ENCODE data around the gene ARID3A.
A peak's percentile ranks its signal among the peaks of the same experiment; 100 is the strongest.

ARID3A gene

DNA sequence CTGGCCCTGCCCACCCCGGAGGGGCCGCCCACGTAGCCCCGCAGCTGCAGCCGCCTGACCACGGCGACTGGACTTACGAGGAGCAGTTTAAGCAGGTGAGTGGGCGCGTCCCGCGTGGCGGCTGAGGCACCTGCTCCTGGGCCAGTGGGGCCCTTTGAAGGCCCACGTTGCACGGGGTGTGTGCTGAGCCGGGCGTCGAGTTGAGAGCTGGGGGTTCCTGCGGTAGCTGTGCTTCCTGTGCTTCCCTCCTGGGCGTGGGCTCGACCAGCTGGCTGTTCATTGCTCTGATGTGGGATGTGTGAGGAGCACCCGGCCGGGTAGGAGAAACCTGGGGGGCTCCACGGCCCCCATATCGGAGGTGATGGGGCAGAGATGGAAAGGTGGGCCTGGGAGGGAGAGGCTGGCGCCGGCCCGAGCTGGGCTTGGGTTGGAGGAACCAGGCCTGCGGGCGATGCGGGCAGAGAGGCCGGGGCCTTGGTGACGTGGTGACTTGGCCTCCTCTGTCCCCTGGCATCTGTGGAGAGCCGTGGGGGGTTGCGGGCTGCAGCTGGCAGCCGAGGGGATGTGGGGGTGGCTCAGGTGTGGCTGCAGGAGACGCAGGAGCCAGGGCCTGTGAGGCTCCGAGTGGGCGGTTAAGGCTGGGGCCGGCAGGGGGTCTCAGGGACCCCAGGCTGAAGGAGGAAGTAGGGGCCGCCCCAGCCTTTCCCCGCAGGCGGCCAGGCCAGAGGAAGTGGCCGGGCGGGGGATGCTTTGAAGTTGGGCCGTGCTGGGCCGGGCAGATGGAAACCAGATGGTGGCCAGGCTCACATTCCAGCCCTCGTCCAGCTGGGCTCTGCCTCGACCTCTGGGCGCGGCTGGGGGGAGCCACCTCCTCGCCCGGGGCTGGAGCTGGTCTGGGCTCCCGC lies 7.1 kb downstream of the ARID3A start:
- no peak for DNase-seq

GRCh38 chr19:933553-933882 lies 7.7 kb downstream of the ARID3A start:
- no peak for DNase-seq

DNA sequence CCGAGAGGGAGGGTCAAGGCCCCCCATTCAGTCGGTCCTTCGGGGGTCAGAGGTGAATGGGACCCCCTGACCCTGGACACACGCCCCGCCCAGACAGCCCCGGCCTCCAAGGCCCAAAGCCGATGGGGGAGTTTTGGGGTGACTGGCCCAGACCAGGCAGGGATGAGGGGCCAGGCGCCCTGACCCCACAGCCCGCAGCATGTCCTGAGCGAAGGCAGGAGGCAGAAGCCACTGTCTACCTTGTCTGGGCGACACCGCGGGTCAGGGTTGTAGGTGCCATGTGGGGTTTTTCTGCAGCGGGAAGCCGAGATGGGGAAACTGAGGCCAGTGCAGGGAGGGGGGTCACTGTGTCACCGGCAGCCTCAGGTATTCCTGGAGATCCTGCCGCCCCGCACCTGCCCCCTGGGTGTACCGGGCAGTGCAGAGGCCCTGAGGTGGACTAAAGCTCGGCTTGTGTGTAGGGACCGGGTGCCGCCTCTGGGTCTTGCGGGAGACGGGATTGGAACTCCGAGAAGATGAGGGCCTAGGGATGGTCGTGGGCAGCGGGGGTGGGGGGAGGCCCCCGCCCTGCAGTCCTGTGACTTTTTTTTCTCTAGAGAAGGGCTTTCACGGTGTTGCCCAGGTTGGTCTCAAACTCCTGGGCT lies 8.5 kb downstream of the ARID3A start:
- DNase-seq = no peak

DNA sequence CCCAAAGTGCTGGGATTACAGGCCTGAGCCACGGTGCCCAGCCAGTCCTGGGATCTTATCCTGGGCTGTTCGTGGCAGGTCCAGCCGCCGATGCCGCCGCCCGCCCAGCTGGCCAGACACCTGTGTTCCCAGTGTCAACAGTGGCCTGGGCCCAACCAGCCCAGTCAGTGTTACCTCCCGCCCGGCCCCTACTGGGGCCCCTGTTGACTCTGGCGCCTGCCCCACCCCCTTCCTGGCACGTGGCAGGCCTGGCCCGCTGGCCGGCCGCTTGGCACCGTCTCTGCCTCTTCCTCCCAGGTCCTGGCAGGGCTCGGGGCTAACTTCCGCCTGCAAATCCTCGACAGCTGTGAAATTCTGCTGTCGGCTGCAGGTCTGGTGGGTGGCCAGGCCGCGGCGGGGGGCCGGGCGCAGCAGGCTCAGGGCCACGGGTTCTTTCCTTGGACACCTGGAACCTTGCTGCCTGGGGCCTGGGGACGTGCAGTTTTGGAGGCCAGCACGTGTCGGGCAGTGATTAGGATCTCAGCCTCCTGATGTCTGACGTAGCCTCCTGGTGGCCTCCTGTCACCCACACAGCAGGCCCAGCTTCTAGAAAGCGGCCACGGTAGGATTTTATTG lies 9.1 kb downstream of the ARID3A start:
- no peak for DNase-seq

GRCh38 chr19:936175-936546 lies 10.3 kb downstream of the ARID3A start:
- no peak for DNase-seq

DNA sequence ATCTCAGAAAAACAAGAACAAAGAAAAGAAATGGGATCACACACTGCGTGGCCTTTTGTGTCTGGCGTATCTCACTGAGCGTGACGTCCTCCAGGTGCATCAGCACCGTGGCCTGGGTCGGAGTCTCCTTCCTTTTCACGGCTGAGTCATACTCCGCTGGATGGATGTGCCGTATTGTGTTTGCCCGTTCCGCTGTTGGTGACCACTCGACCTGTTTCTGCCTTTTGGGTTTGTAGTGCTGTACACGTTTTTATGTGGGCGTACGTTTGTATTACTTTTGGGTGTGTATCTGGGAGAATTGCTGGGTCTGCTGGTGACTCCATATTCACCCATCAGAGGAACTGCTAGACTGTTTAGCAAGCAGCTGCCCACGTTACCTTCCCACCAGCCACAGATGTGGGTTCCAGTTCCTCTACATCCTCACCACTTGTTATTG lies 11.4 kb downstream of the ARID3A start:
- DNase-seq = peak; percentile 59

DNA sequence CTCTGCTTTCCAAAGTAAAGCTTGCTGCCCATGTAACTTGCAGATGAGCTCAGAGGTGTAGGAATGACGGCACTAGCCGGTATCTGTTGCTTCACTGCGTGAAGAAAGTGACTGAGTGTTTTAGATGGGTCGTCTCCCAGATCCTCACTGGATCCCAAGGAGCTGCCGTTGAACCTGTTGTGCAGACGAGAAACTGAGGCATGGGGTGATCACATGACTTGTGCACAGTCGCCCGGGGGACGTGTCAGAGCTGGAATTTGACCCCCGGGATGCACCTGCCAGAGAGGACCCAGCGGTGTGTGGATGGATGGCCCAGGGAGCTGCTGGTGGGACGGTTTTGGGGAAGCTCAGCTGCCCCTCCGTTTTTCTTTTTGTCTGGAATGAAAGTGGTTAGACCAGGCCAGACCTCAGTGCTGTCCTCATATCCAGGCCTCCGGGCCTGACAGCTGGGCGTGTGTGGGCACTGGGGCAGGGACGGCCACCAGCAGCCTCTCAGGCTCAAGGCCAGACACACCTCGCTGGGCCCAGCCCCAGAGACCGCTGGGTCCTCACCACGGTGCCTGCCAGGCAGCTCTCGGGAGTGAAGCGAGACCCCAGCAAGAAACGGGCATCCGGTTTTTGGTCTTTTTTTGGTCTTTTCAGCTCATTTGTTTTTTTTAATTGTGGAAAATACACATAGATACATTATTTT lies 12.5 kb downstream of the ARID3A start:
- no peak for DNase-seq

DNA sequence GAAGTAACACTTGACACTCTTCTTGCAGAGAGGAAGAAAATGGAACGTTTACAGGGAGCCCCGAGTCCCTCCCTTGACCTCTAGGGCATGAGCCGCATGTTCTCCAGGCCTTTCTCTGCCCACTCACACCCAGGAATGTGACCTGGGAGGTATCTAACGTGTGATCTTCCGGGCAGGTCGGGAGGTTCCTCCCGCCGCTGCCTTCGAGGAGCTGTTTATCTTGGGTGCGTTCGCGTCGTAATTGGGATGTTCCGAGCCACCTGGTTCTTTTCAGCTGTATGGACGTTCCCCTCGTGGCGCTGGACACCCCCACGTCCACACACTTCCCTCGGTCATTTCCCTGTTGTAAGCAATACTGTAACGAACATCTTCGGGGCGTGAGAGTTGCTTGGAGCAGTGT lies 13.6 kb downstream of the ARID3A start:
- DNase-seq = no peak

DNA sequence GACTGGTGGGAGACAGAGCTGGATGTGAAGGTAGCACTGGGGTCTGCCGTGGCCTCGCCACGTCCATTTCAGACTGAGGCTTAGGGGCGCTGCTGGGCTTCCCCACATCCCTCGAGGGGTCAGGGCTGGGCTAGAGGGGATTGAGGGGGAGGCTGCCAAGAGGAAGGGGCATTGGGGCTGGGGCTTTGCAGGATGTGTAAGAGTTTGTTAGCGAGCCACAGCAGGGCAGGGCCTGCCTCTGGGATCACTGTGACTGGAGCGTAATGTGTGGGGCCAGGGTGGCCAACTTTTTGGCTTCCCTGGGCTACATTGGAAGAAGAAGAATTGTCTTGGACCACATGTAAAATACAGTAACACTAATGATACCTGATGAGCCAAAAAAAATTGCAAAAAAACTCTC lies 14.1 kb downstream of the ARID3A start:
- DNase-seq = no peak

GRCh38 chr19:940591-941291 lies 14.9 kb downstream of the ARID3A start:
- DNase-seq = peak; percentile 46

DNA sequence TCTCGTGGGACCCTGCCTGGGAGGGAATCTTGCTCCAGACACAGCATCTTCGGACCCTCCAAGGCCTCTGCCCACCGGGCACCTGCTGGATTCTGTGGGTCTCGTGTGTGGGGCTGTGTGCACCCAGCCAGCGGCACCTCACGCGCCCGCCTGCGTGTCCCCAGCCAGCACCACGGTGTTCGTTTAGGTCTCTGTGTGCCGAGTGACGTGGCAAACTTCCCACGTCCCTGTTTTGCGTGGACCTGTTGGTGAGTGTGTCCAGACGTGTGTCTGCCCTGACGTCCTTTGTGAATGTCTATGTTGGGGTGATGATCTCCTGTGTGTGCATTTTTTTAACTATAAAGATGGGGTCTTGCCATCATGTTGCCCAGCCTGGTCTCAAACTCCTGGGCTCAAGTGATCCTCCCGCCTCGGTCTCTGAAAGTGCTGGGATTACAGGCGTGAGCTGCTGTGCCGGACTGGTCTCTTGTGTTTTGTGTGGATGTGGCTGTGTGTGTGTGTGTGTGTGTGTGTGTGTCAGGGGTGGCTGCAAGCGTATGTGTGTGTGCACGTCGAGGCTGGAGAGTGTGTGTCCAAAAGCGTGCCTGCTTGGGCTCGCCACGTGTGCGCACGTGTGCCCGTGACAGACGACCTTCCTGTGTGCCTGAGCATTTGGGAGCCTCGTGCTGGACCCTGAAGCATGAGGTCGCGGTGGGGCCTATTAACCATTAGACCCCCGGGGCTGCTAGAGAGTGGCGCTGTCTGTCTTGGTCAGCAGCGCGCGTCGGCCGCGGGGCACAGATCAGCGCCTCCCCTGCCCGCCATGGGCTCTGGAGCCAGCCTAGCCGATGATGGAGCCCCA lies 15.7 kb downstream of the ARID3A start:
- no peak for DNase-seq

DNA sequence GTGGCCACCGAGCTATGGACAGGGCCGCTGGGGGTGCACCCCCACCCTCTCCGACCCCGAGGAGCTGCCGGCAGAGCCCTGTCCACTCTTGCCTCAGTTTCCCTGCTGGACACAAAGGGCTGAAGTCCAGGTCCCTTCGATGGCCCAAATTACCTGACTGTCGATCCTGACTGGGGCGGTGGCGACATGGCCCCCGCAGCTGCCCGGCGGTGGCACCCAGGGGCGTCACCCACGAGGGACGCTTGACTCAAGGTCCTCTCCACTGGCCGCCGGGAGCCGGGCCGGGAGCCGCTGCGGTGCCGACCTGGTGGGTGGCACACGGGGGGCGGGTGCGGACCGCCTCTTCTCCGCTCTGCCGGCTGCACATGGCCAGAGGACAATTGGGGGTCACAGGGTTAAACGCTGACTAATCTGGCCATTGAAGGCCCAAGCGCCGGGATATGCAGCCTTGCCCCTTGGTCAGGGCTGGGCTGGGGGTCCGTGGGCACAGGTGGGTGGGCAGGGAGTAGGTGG lies 16.4 kb downstream of the ARID3A start:
- no peak for DNase-seq

DNA sequence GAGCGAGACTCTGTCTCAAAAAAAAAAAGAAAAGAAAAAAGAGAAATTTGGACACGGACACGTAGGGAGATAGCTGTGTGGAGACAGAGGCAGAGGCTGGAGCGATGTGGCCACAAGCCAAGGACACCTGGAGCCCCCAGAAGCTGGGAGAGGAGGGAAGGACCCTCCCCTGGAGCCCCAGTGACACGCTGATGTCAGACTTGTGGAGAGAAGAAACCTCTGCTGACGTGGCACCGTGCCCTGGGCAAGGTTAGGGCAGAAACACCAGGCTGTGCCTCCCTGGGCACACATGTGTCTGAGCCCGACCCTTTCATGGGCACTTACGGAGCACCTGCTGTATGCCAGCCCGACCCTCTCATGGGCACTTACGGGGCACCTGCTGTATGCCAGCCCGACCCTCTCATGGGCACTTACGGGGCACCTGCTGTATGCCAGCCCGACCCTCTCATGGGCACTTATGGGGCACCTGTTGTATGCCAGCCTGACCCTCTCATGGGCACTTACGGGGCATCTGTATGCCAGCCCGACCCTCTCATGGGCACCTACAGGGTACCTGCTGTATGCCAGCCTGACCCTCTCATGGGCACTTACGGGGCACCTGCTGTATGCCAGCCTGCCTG lies 17.8 kb downstream of the ARID3A start:
- no peak for DNase-seq

- DNase-seq = no peak
Measured at GRCh38 chr19:944171-944567, 18.3 kb downstream of the ARID3A start.

- no peak for DNase-seq
Measured at GRCh38 chr19:944663-945241, 18.9 kb downstream of the ARID3A start.

DNA sequence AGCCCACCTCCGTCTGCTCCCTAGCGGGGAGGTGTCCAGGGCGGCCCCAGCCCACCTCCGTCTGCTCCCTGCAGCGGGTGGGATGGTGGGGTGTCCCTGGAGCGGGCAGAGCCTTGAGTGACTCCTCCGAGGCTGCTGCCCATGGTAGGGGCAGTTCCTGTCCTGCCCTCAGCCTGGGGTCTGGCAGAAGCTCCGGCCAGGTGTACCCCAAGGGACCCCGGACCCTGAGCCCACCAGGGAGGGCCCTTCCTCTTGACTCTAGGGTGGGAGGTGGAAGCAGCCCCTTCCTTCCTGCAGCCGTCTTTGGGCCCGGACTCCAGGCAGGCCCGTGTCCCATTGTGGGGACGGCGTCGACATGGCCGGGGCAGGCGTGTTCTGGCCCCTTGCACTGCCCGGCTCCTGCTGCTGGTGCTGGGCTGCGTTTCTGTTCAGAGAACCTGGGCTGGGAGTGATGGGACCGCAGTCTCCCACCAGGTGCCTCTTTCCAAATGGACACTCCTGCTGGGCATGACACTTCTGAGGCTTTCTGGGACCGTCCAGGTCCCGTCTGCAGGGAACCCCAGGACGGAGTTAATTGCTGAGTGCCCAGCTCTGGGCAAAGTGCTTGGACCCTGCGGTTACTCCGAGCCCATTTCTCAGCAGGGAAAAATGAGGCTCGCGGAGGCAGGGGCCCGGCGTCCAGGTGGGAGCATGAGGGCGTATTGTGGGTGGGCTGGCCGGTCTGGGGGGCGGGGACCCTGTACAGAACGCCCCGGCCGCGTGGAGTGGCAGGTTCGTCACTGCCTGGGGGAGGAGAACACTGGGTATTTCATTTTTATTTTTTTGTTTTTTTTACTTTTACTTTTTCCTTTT lies 19.8 kb downstream of the ARID3A start:
- DNase-seq = no peak

DNA sequence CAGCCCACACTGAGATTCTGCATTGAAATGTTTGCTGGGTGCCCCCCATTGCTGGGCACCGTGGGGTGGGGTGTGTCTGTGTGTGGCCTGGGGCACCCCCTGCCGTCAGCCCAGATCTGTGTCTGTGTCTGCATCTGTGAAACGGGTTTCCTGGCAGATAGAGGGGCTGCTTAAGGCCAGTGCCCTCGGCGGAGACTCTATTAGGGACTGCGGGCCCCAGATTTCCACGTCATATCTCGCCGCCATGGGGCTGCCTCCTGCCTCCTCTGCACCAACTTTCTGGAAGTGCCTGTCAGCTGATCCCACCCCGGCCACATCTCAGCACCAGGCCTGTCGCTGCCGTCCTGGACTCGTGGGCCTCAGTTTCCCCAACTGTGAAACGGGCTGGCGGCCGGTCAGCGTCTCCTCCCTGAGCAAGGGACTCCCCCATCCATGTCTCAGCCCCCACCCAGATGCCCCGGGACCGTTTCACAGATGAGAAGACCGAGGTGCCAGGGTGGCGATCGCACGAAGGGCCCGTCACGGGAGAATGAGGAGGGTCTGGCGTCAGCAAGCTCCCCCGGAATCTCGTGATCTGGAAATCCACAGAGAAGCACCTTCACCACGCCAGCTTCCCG lies 21.4 kb downstream of the ARID3A start:
- DNase-seq = no peak

DNA sequence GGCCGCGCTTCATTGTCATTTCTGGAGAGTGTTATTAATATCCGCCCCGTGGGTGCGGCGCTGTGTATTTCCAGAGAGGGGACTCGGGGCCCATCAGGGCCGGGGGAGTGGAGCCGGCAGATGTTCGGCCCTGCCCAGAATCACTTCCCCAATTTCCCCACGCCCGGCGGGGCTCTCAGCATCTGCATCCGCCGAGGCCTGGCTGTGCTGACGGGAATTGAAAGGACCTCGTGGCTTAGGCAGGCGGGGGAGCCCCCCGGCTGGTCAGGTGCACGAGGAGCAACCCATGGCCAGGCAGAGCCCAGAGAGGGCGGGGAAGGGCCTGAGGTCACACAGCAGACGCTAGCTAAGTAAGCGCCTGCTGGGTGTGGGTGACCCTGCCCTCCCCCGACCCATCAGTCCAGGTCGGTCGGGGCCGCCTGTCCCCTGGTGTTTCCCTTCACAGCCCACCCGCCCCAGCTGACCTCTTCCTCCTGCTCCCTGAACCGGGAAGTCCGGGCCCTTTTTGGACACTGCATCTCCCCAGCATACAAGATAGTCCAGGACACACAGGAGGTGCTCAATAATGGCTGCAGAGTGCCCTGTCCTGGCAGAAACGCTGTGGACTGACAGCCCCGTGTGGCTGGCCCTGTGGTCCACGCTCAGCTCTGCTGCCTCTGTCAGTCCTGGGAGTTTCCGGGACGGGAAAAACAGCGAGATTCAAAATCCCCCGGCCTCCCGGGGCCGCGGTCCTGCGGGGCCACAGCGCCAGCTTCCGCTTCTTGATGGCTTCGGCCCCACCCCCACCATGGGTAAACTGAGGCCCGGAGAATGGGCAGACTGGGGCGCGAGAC lies 22.1 kb downstream of the ARID3A start:
- no peak for DNase-seq
